CD14-positive monocyte (primary cell): ENCODE data around the gene MAML3. TPM values are rescaled to one million over a fixed set of nuclear protein-coding genes. Genes with fewer than 3 reads are reported as not detected.
A peak's percentile ranks its signal among the peaks of the same experiment; 100 is the strongest.

Experiments used
- DNase-seq, 3 donors: peaks; one replicate each; pipeline ENCODE4 v3.0.0-alpha.2; 2011 to 2022
- H2AFZ ChIP-seq: 2 replicates; pipeline ENCODE4 v1.6.0; 2012; ENCODE audit warnings: mild to moderate bottlenecking, low read depth, low read length, inconsistent platforms; ENCODE audit not compliant: insufficient read depth, poor library complexity, severe bottlenecking
- H3K27ac ChIP-seq, 2 donors: 1 replicate in 1 of 2; 2 replicates in 1 of 2; pipeline ENCODE4 v1.5.1; 2012 to 2013; ENCODE audit warnings: low read length in 2 of 2, control low read depth in 1 of 2, inconsistent platforms in 1 of 2, low read depth in 1 of 2, mild to moderate bottlenecking in 1 of 2
- H3K27me3 ChIP-seq, 2 donors: one replicate each; pipeline versions ENCODE4 v1.6.0 to v1.6.1; 2011 to 2013; ENCODE audit warnings: low read length in 2 of 2; ENCODE audit not compliant: control insufficient read depth in 2 of 2, insufficient read depth in 2 of 2
- H3K36me3 ChIP-seq, 2 donors: replicated peaks in 1 of 2; 1 replicate in 1 of 2; 2 replicates in 1 of 2; pipeline versions ENCODE4 v1.5.1 to v1.6.1; 2012 to 2013; ENCODE audit warnings: low read length in 2 of 2, control low read depth in 1 of 2, inconsistent platforms in 1 of 2, mild to moderate bottlenecking in 1 of 2; ENCODE audit not compliant: insufficient read depth in 2 of 2, control insufficient read depth in 1 of 2
- H3K4me1 ChIP-seq, 2 donors: 1 replicate in 1 of 2; 2 replicates in 1 of 2; pipeline versions ENCODE4 v1.5.1 to v1.6.1; 2012 to 2013; ENCODE audit warnings: low read length in 2 of 2, control low read depth in 1 of 2, inconsistent platforms in 1 of 2, mild to moderate bottlenecking in 1 of 2, moderate library complexity in 1 of 2; ENCODE audit not compliant: insufficient read depth in 2 of 2, control insufficient read depth in 1 of 2
- H3K4me2 ChIP-seq: replicated peaks from 2 replicates; pipeline ENCODE3; 2012; ENCODE audit warnings: low read length, moderate library complexity, mild to moderate bottlenecking; ENCODE audit not compliant: poor library complexity, severe bottlenecking; ENCODE audit errors: extremely low read depth
- H3K4me3 ChIP-seq, 3 experiments: fragments of 200-600 bp in 1 of 3; sonication (generic) in 1 of 3; replicated peaks in 1 of 3; 1 replicate in 2 of 3; 2 replicates in 1 of 3; pipeline ENCODE4 v1.5.1; 2011 to 2013; ENCODE audit warnings: low read length in 3 of 3, mild to moderate bottlenecking in 3 of 3, control low read depth in 2 of 3, low read depth in 2 of 3, inconsistent platforms in 1 of 3, moderate library complexity in 1 of 3
- H3K79me2 ChIP-seq: 2 replicates; pipeline ENCODE4 v1.6.0; 2012; ENCODE audit warnings: mild to moderate bottlenecking, control low read depth, inconsistent platforms, low read length, moderate library complexity; ENCODE audit not compliant: insufficient read depth
- H3K9ac ChIP-seq: 2 replicates; pipeline ENCODE4 v1.6.0; 2017; ENCODE audit warnings: low read length, mild to moderate bottlenecking; ENCODE audit not compliant: insufficient read depth, poor library complexity, severe bottlenecking
- H3K9me3 ChIP-seq, 2 donors: replicated peaks in 1 of 2; 1 replicate in 1 of 2; 2 replicates in 1 of 2; pipeline versions ENCODE4 v1.5.1 to v1.6.1; 2012 to 2013; ENCODE audit warnings: low read length in 2 of 2, control low read depth in 1 of 2; ENCODE audit not compliant: control insufficient read depth in 1 of 2, insufficient read depth in 1 of 2
- H4K20me1 ChIP-seq: 2 replicates; pipeline ENCODE4 v1.6.0; 2012; ENCODE audit warnings: mild to moderate bottlenecking, low read length, control low read depth, moderate library complexity; ENCODE audit not compliant: insufficient read depth
- H3K27ac Mint-ChIP-seq, 7 donors: one replicate each; pipeline ENCODE4 v1.8.0; 2020; ENCODE audit warnings: mild to moderate bottlenecking in 7 of 7, mixed read lengths in 7 of 7, moderate library complexity in 6 of 7, inconsistent platforms in 2 of 7
- H3K27me3 Mint-ChIP-seq, 3 donors: one replicate each; pipeline ENCODE4 v1.8.0; 2021 to 2022; ENCODE audit warnings: low read depth in 3 of 3, mild to moderate bottlenecking in 3 of 3, mixed read lengths in 3 of 3, moderate library complexity in 3 of 3, inconsistent platforms in 1 of 3
- H3K36me3 Mint-ChIP-seq, 2 donors: one replicate each; pipeline ENCODE4 v1.8.0; 2020; ENCODE audit warnings: mixed read lengths in 2 of 2, inconsistent platforms in 1 of 2, mild to moderate bottlenecking in 1 of 2
- H3K4me1 Mint-ChIP-seq: one replicate; pipeline ENCODE4 v1.8.0; 2020; ENCODE audit warnings: mild to moderate bottlenecking, mixed read lengths
- H3K4me3 Mint-ChIP-seq, 2 donors: one replicate each; pipeline ENCODE4 v1.8.0; 2020; ENCODE audit warnings: mild to moderate bottlenecking in 2 of 2, mixed read lengths in 2 of 2, moderate library complexity in 1 of 2
- H3K9me3 Mint-ChIP-seq, 7 donors: one replicate each; pipeline ENCODE4 v1.8.0; 2020 to 2022; ENCODE audit warnings: mixed read lengths in 7 of 7, mild to moderate bottlenecking in 6 of 7, moderate library complexity in 6 of 7, inconsistent platforms in 2 of 7
- WGBS: methylation state at CpG from one replicate; pipeline ENCODE4 v1.1.5; 2013; ENCODE audit warnings: missing lambda C conversion rate; ENCODE audit not compliant: insufficient coverage; 5-methylcytosine and 5-hydroxymethylcytosine counted together
- intact Hi-C, 2 donors: fragments of 100-400 bp; cut with micrococcal nuclease; formaldehyde crosslinking; loops; one replicate each; pipeline versions ENCODE4 v1.15.0 to v1.15.1; 2023
- polyA plus RNA-seq, 3 donors: library from polyadenylated mRNA; depleted of rRNA in 1 of 3; unstranded in 2 of 3; stranded (reverse) in 1 of 3; fragments of 300-500 nt in 2 of 3; fragments of >200 nt in 1 of 3; fragmentation: Illumina TruSeq in 2 of 3; gene quantifications; 1 replicate in 2 of 3; 2 replicates in 1 of 3; pipeline ENCODE4 v1.2.3, GENCODE V29; 2012 to 2021
- TF ChIP-seq, protein P1 (sequence below): fragments of 200-600 bp; IDR thresholded peaks from one replicate; pipeline ENCODE4 v1.8.0; 2022; ENCODE audit warnings: antibody characterized with exemption, mild to moderate bottlenecking

MAML3 gene
- polyA plus RNA-seq, 3 donors, result 1.5 to 6.5 (median 2.3) TPM

DNA sequence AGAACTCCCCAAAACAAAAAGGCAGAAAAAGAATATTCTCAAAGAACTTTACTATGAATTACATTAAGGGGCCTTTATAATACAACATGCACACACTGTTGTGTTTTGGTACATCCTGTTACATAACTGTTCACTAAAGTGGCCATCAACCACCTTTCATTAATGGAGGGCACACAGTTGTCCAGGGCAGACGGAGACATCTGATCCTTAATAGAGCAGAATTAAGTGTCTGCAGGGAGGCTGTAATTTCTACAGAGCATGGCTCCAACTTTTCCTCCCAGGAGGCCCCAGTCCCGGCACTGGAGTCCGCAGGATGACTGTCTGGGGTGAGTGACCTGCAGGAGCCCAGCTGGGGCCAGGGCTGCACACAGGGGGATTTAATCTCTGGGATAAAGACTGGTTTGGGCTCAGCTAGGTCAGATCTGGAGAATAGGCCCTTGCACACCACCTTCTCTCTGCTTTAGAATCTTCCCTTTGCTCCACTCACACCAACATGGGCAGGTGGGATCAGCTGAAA lies 233.4 kb downstream of the MAML3 start:
- Histone ChIP-seq H3K27ac (no peak overlapping the region), H3K9me3 (no peaks in the 10 kb centered on the region), H3K79me2 (no peaks in the 10 kb centered on the region), H3K36me3 (no peaks in the 10 kb centered on the region), H4K20me1 (peaks cover 38% of the 10 kb centered on the region), H3K27me3 (no peaks in the 10 kb centered on the region), H3K4me2 (no peak overlapping the region), H3K4me1 (no peaks in the 10 kb centered on the region), H3K9ac (no peak overlapping the region), H2AFZ (no peak overlapping the region), H3K4me3 (no peak overlapping the region)
- Mint-ChIP-seq H3K4me1 (peaks cover 12% of the 10 kb centered on the region), H3K27me3 (peaks cover 1 to 6% (median 1%) of the 10 kb centered on the region in 3 donors), H3K9me3 (no peaks in the 10 kb centered on the region), H3K36me3 (peaks cover 2 to 3% of the 10 kb centered on the region in 2 donors), H3K27ac (peak overlapping the region in 1 of 7 donors; percentile 71), H3K4me3 (no peak overlapping the region)
- WGBS, result 100% methylated on average over 1 of the region's 3 CpGs
- TF ChIP-seq, protein P1, sequence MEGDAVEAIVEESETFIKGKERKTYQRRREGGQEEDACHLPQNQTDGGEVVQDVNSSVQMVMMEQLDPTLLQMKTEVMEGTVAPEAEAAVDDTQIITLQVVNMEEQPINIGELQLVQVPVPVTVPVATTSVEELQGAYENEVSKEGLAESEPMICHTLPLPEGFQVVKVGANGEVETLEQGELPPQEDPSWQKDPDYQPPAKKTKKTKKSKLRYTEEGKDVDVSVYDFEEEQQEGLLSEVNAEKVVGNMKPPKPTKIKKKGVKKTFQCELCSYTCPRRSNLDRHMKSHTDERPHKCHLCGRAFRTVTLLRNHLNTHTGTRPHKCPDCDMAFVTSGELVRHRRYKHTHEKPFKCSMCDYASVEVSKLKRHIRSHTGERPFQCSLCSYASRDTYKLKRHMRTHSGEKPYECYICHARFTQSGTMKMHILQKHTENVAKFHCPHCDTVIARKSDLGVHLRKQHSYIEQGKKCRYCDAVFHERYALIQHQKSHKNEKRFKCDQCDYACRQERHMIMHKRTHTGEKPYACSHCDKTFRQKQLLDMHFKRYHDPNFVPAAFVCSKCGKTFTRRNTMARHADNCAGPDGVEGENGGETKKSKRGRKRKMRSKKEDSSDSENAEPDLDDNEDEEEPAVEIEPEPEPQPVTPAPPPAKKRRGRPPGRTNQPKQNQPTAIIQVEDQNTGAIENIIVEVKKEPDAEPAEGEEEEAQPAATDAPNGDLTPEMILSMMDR, result no peak
- intact Hi-C loops, result no loop called here
- DNase-seq, result no peak

DNA sequence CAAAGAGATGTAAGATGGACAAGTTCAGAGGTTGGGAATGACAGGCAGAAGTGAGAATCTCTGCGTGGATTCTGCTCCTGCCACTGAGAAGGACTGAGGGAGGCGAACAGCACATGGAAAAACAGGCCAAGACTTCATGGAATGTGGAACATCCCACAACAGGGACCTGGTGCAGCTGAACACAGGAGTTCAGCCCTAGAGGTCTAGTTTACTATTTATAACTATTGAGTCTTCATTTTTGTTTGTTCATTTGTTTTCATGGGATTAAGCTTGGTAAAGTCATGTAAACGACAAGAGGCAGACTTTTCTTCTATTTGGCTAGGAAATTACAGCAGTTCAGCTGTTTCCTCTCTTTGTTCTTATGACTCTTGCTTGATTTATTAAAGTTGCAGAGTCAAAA lies 234.5 kb downstream of the MAML3 start:
- H3K79me2 ChIP-seq, result no peaks in the 10 kb centered on the region
- no peak overlapping the region for H3K27ac Mint-ChIP-seq

More for the DNA sequence above, 234.5 kb downstream of the MAML3 start:
- no peaks in the 10 kb centered on the region for H3K9me3 Mint-ChIP-seq
- no peak for DNase-seq
- H3K9ac ChIP-seq, result no peak overlapping the region
- H3K4me3 ChIP-seq, result no peak overlapping the region
- whole genome bisulfite sequencing, result 71% methylated on average over 1 of the region's 3 CpGs
- no peaks in the 10 kb centered on the region for H3K4me1 ChIP-seq
- no peak overlapping the region for H3K27ac ChIP-seq
- H3K9me3 ChIP-seq, result no peaks in the 10 kb centered on the region
- H3K4me2 ChIP-seq, result no peak overlapping the region
- peaks cover 47% of the 10 kb centered on the region for H4K20me1 ChIP-seq
- intact Hi-C loops, result no loop called here
- H3K27me3 ChIP-seq, result no peaks in the 10 kb centered on the region
- peaks cover 1 to 6% (median 1%) of the 10 kb centered on the region in 3 donors for H3K27me3 Mint-ChIP-seq
- no peak overlapping the region for H3K4me3 Mint-ChIP-seq
- peaks cover 2 to 3% of the 10 kb centered on the region in 2 donors for H3K36me3 Mint-ChIP-seq
- peaks cover 10% of the 10 kb centered on the region for H3K4me1 Mint-ChIP-seq
- TF ChIP-seq, protein P1, result no peak
- no peak overlapping the region for H2AFZ ChIP-seq
- H3K36me3 ChIP-seq, result no peaks in the 10 kb centered on the region
